ENCODE measurements around the gene THOC5.
A peak's percentile ranks its signal among the peaks of the same experiment; 100 is the strongest.

THOC5 gene

GRCh38 chr22:29528144-29528543 is 25.4 kb downstream of the THOC5 start:
- Histone ChIP-seq H3K9me3 (ENCODE audit: control insufficient read depth, low read length) (no peaks in the 10 kb centered on the region), H2AFZ (no peak overlapping the region), H3K9ac (no peak overlapping the region), H3K27ac (no peak overlapping the region), H3K79me2 (no peaks in the 10 kb centered on the region), H3K27me3 (ENCODE audit: control insufficient read depth, insufficient read depth, low read length) (no peaks in the 10 kb centered on the region), H3K4me1 (no peaks in the 10 kb centered on the region), H3K36me3 (ENCODE audit: control insufficient read depth, insufficient read depth, low read length) (no peaks in the 10 kb centered on the region), H3K4me3 (ENCODE audit: low read depth, low read length) (no peak overlapping the region), H3K4me2 (ENCODE audit: low read length) (no peak overlapping the region)
- no peak for TF ChIP-seq CTCF (IDR thresholded peaks at IDR 0.05)

GRCh38 chr22:29524442-29525191 is 28.9 kb downstream of the THOC5 start:
- TF ChIP-seq CTCF (IDR thresholded peaks at IDR 0.05), result peak; percentile 20
- Histone ChIP-seq H3K4me1 (no peaks in the 10 kb centered on the region), H3K79me2 (no peaks in the 10 kb centered on the region), H3K4me2 (ENCODE audit: low read length) (no peak overlapping the region), H3K27me3 (ENCODE audit: control insufficient read depth, insufficient read depth, low read length) (no peaks in the 10 kb centered on the region), H3K9me3 (ENCODE audit: control insufficient read depth, low read length) (no peaks in the 10 kb centered on the region), H3K27ac (no peak overlapping the region), H3K36me3 (ENCODE audit: control insufficient read depth, insufficient read depth, low read length) (no peaks in the 10 kb centered on the region), H2AFZ (no peak overlapping the region), H3K4me3 (ENCODE audit: low read depth, low read length) (no peak overlapping the region), H3K9ac (no peak overlapping the region)

- Histone ChIP-seq H3K4me3 (ENCODE audit: low read depth, low read length) (no peak overlapping the region), H3K4me2 (ENCODE audit: low read length) (no peak overlapping the region), H3K9ac (no peak overlapping the region), H3K36me3 (ENCODE audit: control insufficient read depth, insufficient read depth, low read length) (no peaks in the 10 kb centered on the region), H3K27ac (no peak overlapping the region), H2AFZ (no peak overlapping the region), H3K79me2 (no peaks in the 10 kb centered on the region), H3K4me1 (no peaks in the 10 kb centered on the region), H3K27me3 (ENCODE audit: control insufficient read depth, insufficient read depth, low read length) (no peaks in the 10 kb centered on the region), H3K9me3 (ENCODE audit: control insufficient read depth, low read length) (no peaks in the 10 kb centered on the region)
- no peak for TF ChIP-seq CTCF (IDR thresholded peaks at IDR 0.05)
These were observed 29.8 kb downstream of the THOC5 start for GRCh38 chr22:29523761-29524160.

GRCh38 chr22:29521526-29521925 is 32.0 kb downstream of the THOC5 start:
- no peak overlapping the region for H3K4me2 ChIP-seq (ENCODE audit: low read length)
- H3K4me1 ChIP-seq, result no peaks in the 10 kb centered on the region
- H2AFZ ChIP-seq, result no peak overlapping the region
- no peak overlapping the region for H3K27ac ChIP-seq
- no peaks in the 10 kb centered on the region for H3K36me3 ChIP-seq (ENCODE audit: control insufficient read depth, insufficient read depth, low read length)
- no peak overlapping the region for H3K9ac ChIP-seq
- TF ChIP-seq CTCF (IDR thresholded peaks at IDR 0.05), result no peak
- H3K27me3 ChIP-seq (ENCODE audit: control insufficient read depth, insufficient read depth, low read length), result no peaks in the 10 kb centered on the region
- H3K4me3 ChIP-seq (ENCODE audit: low read depth, low read length), result no peak overlapping the region
- no peaks in the 10 kb centered on the region for H3K79me2 ChIP-seq
- no peaks in the 10 kb centered on the region for H3K9me3 ChIP-seq (ENCODE audit: control insufficient read depth, low read length)

- no peaks in the 10 kb centered on the region for H3K9me3 ChIP-seq (ENCODE audit: control insufficient read depth, low read length)
- no peak overlapping the region for H3K4me2 ChIP-seq (ENCODE audit: low read length)
- no peak overlapping the region for H3K9ac ChIP-seq
- no peak overlapping the region for H2AFZ ChIP-seq
- H3K4me1 ChIP-seq, result no peaks in the 10 kb centered on the region
- H3K79me2 ChIP-seq, result no peaks in the 10 kb centered on the region
- no peaks in the 10 kb centered on the region for H3K36me3 ChIP-seq (ENCODE audit: control insufficient read depth, insufficient read depth, low read length)
- no peak overlapping the region for H3K27ac ChIP-seq
- no peak overlapping the region for H3K4me3 ChIP-seq (ENCODE audit: low read depth, low read length)
- TF ChIP-seq CTCF (IDR thresholded peaks at IDR 0.05), result no peak
- no peaks in the 10 kb centered on the region for H3K27me3 ChIP-seq (ENCODE audit: control insufficient read depth, insufficient read depth, low read length)
These were observed 32.7 kb downstream of the THOC5 start for GRCh38 chr22:29520851-29521250.

Measured in parathyroid adenoma (tissue), 2 donors.